AG04449 (cell line): ENCODE data around the gene UNC5C.

Experiments used
- CTCF ChIA-PET: fragments of 350-600 bp; formaldehyde crosslinking; extraction: SDS; loops from one replicate; lab custom pipeline; 2021; ENCODE audit warnings: antibody characterized with exemption; lab: Yijun Ruan, JAX
- POLR2A ChIA-PET: fragments of 400-600, 350-600 bp; formaldehyde crosslinking; extraction: SDS; loops from one replicate; lab custom pipeline; 2020; ENCODE audit warnings: antibody characterized with exemption, inconsistent platforms; lab: Yijun Ruan, JAX
- DNase-seq: peaks from one replicate; pipeline ENCODE4 v3.0.0-alpha.2; 2010; ENCODE audit warnings: low read depth, low spot score
- H3K4me3 ChIP-seq: 2 replicates; pipeline ENCODE4 v1.5.1; 2011; ENCODE audit warnings: low read depth, mild to moderate bottlenecking, control low read depth, low read length
- TF ChIP-seq, protein P1 (sequence below): IDR thresholded peaks from one replicate; pipeline ENCODE4 v1.5.1; 2011; ENCODE audit warnings: mild to moderate bottlenecking, moderate library complexity, low read length, control low read depth, inconsistent platforms; ENCODE audit not compliant: insufficient read depth; ENCODE audit errors: missing control alignments

The UNC5C gene

DNA sequence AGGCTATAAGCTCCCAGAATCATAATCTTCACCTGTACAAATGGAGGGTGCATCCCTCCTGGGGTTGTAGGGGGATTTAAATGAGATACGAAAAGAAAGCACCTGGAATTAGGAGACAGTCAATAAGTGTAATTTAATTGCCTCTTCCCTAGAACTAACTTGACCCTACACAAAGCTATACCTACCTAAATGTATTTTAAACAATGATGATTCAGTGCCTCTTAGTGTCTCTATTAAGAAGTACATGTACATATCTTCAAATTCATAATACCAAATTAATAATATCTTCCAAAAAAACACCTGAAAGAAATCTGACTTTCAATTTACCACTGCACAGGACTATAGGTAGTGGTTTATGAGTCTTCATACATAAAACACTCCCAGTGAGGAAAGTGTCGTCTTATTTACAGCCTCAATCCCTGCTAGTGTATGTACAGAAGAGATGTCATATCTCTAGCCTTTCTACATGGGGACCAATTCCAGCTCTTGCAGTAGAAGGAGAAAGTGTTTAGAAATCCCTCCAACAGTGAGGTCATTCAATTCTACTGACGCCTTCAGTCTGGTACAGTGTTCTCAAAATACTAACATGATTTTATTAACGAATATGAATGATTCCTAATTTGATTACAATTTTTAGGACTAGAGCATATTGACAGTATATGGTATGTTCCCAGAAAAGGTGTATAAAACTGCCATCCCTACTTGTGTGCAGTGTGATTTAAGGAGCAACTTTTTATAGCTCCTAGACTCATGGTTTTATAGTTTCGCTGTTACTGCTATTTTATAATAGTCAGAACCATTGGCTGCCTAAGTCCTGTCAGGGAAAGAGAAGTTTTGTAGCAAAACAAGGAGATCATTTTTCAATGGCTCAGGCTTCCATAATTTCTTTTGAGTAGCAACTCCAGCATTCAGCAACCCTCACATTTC lies 282.7 kb downstream of the UNC5C start:
- TF ChIP-seq, protein P1, sequence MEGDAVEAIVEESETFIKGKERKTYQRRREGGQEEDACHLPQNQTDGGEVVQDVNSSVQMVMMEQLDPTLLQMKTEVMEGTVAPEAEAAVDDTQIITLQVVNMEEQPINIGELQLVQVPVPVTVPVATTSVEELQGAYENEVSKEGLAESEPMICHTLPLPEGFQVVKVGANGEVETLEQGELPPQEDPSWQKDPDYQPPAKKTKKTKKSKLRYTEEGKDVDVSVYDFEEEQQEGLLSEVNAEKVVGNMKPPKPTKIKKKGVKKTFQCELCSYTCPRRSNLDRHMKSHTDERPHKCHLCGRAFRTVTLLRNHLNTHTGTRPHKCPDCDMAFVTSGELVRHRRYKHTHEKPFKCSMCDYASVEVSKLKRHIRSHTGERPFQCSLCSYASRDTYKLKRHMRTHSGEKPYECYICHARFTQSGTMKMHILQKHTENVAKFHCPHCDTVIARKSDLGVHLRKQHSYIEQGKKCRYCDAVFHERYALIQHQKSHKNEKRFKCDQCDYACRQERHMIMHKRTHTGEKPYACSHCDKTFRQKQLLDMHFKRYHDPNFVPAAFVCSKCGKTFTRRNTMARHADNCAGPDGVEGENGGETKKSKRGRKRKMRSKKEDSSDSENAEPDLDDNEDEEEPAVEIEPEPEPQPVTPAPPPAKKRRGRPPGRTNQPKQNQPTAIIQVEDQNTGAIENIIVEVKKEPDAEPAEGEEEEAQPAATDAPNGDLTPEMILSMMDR, result no peak
- CTCF ChIA-PET, result no interaction called here
- DNase-seq, result no peak
- POLR2A ChIA-PET, result no interaction called here
- H3K4me3 ChIP-seq, result no peak overlapping the region

DNA sequence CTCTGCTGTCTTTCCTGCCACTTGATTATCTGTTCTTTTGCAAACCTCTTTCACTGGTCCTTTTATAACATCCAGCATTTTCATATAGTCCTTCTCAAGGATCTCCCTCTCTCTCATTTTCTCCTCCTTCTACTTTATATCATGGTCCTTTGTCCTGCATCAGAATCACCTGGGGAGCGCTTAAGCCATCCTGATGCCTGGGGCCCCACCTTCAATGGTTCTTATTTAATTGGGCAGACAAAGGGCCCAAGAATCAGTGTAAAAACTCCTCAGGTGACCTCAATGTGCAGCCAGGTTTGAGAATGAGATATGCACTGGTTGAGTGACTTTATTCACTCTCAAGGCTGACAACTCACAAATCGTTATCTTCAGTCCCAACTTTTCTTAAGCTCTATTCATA lies 283.9 kb downstream of the UNC5C start:
- ChIA-PET CTCF (interaction anchor here (0.7 kb wide), 1 partner anchor 23 kb away, joined by 3 read pairs; no protein-coding TSS in a partner anchor), POLR2A (no interaction called here)
- no peak for DNase-seq
- TF ChIP-seq, protein P1, result no peak
- H3K4me3 ChIP-seq, result no peak overlapping the region

DNA sequence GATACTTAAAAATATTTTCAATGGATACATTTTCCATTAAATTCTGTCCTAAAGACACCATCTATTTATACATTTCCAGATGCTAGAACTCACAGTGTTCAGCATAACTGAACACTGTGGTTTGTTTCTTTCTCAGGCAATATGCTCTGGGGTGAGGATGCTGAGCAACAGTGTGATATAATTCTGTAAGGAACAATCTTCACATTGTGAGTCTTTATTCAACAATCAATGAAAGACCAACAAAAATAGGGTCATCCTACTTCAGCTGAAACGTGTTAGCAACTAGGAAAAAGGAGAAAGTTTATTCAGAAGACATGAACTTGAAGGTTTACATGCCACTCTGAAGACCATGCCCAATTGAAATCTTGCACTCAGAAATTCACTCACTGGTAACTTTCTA lies 284.8 kb downstream of the UNC5C start:
- TF ChIP-seq, protein P1, result no peak
- no peak for DNase-seq
- POLR2A ChIA-PET, result no interaction called here
- CTCF ChIA-PET, result no interaction called here
- no peak overlapping the region for H3K4me3 ChIP-seq

DNA sequence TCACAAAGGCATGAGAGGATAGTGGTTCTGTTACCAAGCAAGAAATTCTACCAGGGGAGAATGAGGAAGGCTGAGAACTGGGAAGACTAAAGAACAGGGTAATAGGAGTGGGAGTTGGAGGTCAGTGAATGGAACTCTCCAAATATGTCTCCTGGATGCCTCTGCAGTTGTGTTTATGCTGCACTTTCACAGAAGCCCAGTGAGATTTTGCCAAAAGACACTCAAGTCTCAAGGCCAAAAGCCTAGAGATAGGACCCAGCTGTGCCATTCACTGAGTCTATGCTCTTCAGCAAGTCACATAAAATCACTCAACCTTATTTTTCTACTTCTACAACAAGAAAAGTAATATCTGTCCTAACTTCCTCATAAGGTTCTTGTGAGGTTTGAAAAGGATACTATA lies 285.4 kb downstream of the UNC5C start:
- ChIA-PET CTCF (no interaction called here), POLR2A (no interaction called here)
- TF ChIP-seq, protein P1, result no peak
- H3K4me3 ChIP-seq, result no peak overlapping the region
- no peak for DNase-seq

DNA sequence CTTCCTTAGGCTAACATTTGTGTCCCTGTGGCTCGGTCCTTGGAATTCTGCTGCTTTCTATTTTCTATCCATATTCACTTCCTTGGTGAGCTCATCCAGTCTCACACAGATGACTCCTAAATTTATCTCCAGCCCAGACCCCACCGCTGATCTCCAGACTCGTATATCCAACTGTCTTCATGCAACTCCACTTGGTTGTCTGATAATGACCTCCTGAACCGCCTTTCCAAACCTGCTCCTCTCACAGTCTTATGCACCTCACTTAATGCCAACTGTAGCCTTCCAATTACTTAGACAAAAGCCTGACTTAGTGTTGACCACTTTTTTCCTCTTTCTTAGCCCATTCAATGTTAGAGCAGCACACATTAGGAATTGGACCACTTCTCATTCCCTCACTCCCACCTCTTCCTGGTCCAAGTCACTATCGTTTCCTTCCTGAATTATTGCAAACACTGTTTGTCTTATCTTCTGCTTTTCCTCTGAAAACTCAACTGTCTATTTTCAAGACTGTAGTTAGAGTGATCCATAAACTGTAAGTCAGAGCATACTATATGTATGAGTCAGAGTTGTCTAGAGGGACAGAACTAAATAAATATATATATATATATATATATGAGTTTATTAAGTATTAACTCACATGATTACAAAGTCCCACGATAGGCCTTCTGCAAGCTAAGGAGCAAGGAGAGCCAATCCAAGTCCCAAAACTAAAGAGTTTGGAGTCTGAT lies 292.5 kb downstream of the UNC5C start:
- DNase-seq, result no peak
- CTCF ChIA-PET, result no interaction called here
- POLR2A ChIA-PET, result no interaction called here
- no peak overlapping the region for H3K4me3 ChIP-seq
- TF ChIP-seq, protein P1, result no peak
